GM06990 (cell line): ENCODE data around the gene TMEM121.

ENCODE experiments used
- DNase-seq: peaks from one replicate; pipeline ENCODE4 v3.0.0-alpha.2; 2011; ENCODE audit not compliant: insufficient read length; ENCODE audit errors: extremely low read depth
- H3K27me3 ChIP-seq: replicated peaks from 2 replicates; pipeline ENCODE4 v1.6.0; 2011; ENCODE audit warnings: low read length; ENCODE audit not compliant: control insufficient read depth, insufficient read depth
- H3K36me3 ChIP-seq: 2 replicates; pipeline ENCODE4 v1.5.1; 2011; ENCODE audit warnings: low read length; ENCODE audit not compliant: control insufficient read depth, insufficient read depth
- H3K4me3 ChIP-seq: replicated peaks from 2 replicates; pipeline ENCODE4 v1.5.1; 2011; ENCODE audit warnings: low read depth, mild to moderate bottlenecking, control low read depth, low read length
- CTCF ChIP-seq: IDR thresholded peaks from 2 replicates; pipeline ENCODE4 v1.5.1; 2011; ENCODE audit warnings: low read length, control low read depth, mild to moderate bottlenecking, inconsistent platforms; ENCODE audit not compliant: insufficient read depth, poor library complexity, severe bottlenecking

The TMEM121 gene

GRCh38 chr14:105483300-105484068 lies 42.9 kb upstream of the TMEM121 start:
- DNase-seq, result no peak
- Histone ChIP-seq H3K36me3 (no peaks in the 10 kb centered on the region), H3K4me3 (no peak overlapping the region), H3K27me3 (no peaks in the 10 kb centered on the region; the same call in 1 of the 2 replicates)
- TF ChIP-seq CTCF, result no peak

- DNase-seq, result no peak
- no peak for TF ChIP-seq CTCF
- H3K27me3 ChIP-seq, result no peaks in the 10 kb centered on the region; the same call in 1 of the 2 replicates
These were observed 42.0 kb upstream of the TMEM121 start for GRCh38 chr14:105484069-105484996.

GRCh38 chr14:105484997-105485393 lies 41.4 kb upstream of the TMEM121 start:
- Histone ChIP-seq H3K36me3 (no peaks in the 10 kb centered on the region; the same call in 1 of the 2 replicates), H3K27me3 (no peaks in the 10 kb centered on the region), H3K4me3 (no peak overlapping the region)
- TF ChIP-seq CTCF, result no peak
- no peak for DNase-seq

More at GRCh38 chr14:105484069-105484996, 42.0 kb upstream of the TMEM121 start:
- Histone ChIP-seq H3K4me3 (no peak overlapping the region), H3K36me3 (no peaks in the 10 kb centered on the region; the same call in 1 of the 2 replicates)

- Histone ChIP-seq H3K27me3 (no peaks in the 10 kb centered on the region), H3K4me3 (no peak overlapping the region), H3K36me3 (no peaks in the 10 kb centered on the region; the same call in 1 of the 2 replicates)
- peak; percentile 51 for DNase-seq
- TF ChIP-seq CTCF, result peak; percentile 57
These were observed 40.6 kb upstream of the TMEM121 start for GRCh38 chr14:105485739-105486162.

GRCh38 chr14:105486163-105486973 lies 40.0 kb upstream of the TMEM121 start, which contains the start of gene CRIP1:
Gene CRIP1, plus strand, starts transcription at chr14:105486886. Its CDS starts 374 bp downstream, at chr14:105487260.
- no peak for DNase-seq
- Histone ChIP-seq H3K27me3 (no peaks in the 10 kb centered on the region), H3K36me3 (no peaks in the 10 kb centered on the region; the same call in 1 of the 2 replicates), H3K4me3 (peak within 1 kb of the TSS; percentile 77)
- TF ChIP-seq CTCF, result no peak
